GM23248 (cell line): ENCODE data around the gene AADAC.

Source experiments
- EZH2 ChIP-seq: fragments of 200-600 bp; sonication (generic); IDR thresholded peaks from 2 replicates; pipeline ENCODE4 v1.6.1; 2018; ENCODE audit warnings: antibody characterized with exemption, mild to moderate bottlenecking; ENCODE audit not compliant: insufficient read depth, poor library complexity, severe bottlenecking
- EZH2phosphoT487 ChIP-seq: fragments of 200-600 bp; sonication (generic); IDR thresholded peaks from 2 replicates; pipeline ENCODE4 v1.6.1; 2018; ENCODE audit warnings: antibody characterized with exemption, moderate library complexity, mild to moderate bottlenecking, low read depth; ENCODE audit not compliant: insufficient read depth

DNA sequence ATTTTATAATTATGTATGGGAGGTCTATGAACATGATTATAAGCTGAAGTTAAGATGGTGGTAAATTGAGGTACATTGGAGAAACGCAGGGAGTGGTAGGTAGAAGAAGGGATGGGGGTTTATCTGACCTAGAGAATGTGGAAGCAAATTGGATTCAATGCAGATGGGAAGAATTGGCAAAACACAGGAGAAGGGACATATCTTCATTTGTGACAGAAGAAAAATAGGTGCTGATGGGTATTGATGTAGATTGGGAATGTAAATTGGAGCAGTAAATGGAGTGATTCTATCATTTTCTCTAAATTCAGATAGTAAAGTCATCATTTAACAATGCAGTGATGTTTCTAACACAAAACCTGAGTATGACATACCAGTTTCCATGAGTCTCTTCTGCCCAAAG lies 39.7 kb upstream of the AADAC start:
- TF ChIP-seq EZH2 (no peak), EZH2phosphoT487 (no peak)
